HEK293 (cell line): Measurements from ENCODE around the gene USHBP1.

Source experiments
- CTCF ChIA-PET: fragments of 350-600 bp; formaldehyde crosslinking; extraction: SDS; loops from one replicate; lab custom pipeline; 2021; ENCODE audit warnings: antibody characterized with exemption; lab: Yijun Ruan, JAX
- POLR2A ChIA-PET: fragments of 300-600 bp; formaldehyde crosslinking; extraction: SDS; loops from one replicate; lab custom pipeline; 2020; ENCODE audit warnings: antibody characterized with exemption, inconsistent platforms; lab: Yijun Ruan, JAX
- H3K27ac ChIP-seq: fragments of 200-500 bp; sonication (Bioruptor generic); 2 replicates; pipeline ENCODE4 v1.5.1; 2014; ENCODE audit warnings: low read depth, low read length, control low read depth, inconsistent platforms; ENCODE audit errors: extremely low read depth
- H3K36me3 ChIP-seq, 2 experiments: fragments of 200-500 bp in 1 of 2; sonication (Bioruptor generic) in 1 of 2; 1 replicate in 1 of 2; 2 replicates in 1 of 2; pipeline ENCODE4 v1.5.1; 2014 to 2017; ENCODE audit warnings: inconsistent platforms in 2 of 2, low read length in 2 of 2; ENCODE audit not compliant: control insufficient read depth in 2 of 2, insufficient read depth in 1 of 2
- H3K4me1 ChIP-seq: fragments of 200-500 bp; sonication (Bioruptor generic); 2 replicates; pipeline ENCODE4 v1.5.1; 2014; ENCODE audit warnings: mild to moderate bottlenecking, low read length, inconsistent platforms; ENCODE audit not compliant: control insufficient read depth, insufficient read depth
- H3K4me3 ChIP-seq: 2 replicates; pipeline ENCODE4 v1.5.1; 2011; ENCODE audit warnings: low read depth, mild to moderate bottlenecking, control low read depth, low read length, moderate library complexity
- H3K9me3 ChIP-seq: fragments of 200-500 bp; sonication (Bioruptor generic); 2 replicates; pipeline ENCODE4 v1.5.1; 2014; ENCODE audit warnings: low read depth, low read length, inconsistent platforms; ENCODE audit not compliant: control insufficient read depth, insufficient read depth
- EGR2 ChIP-seq: fragments of 450-650 bp; formaldehyde crosslinking; IDR thresholded peaks from 2 replicates; pipeline ENCODE4 v1.5.1; 2016; ENCODE audit warnings: low read depth, missing biosample characterization, missing genetic modification characterization
- KLF7 ChIP-seq: fragments of 450-650 bp; formaldehyde crosslinking; IDR thresholded peaks from 2 replicates; pipeline ENCODE4 v1.5.1; 2016; ENCODE audit warnings: missing biosample characterization, missing genetic modification characterization, borderline replicate concordance
- PRDM6 ChIP-seq: fragments of 450-650 bp; formaldehyde crosslinking; IDR thresholded peaks from 2 replicates; pipeline ENCODE4 v1.5.1; 2017; ENCODE audit warnings: missing biosample characterization, missing genetic modification characterization
- REST ChIP-seq: fragments of 450-650 bp; formaldehyde crosslinking; IDR thresholded peaks from 2 replicates; pipeline ENCODE4 v1.5.1; 2016; ENCODE audit warnings: missing biosample characterization, missing genetic modification characterization
- ZNF10 ChIP-seq: fragments of 450-650 bp; formaldehyde crosslinking; IDR thresholded peaks from 2 replicates; pipeline ENCODE4 v1.5.1; 2017; ENCODE audit warnings: missing biosample characterization, missing genetic modification characterization
- ZNF140 ChIP-seq: fragments of 450-650 bp; formaldehyde crosslinking; IDR thresholded peaks from 2 replicates; pipeline ENCODE4 v1.5.1; 2016; ENCODE audit warnings: missing biosample characterization, missing genetic modification characterization
- ZNF501 ChIP-seq: fragments of 450-650 bp; formaldehyde crosslinking; IDR thresholded peaks from 2 replicates; pipeline ENCODE4 v1.5.1; 2016; ENCODE audit warnings: missing biosample characterization, missing genetic modification characterization
- ZNF544 ChIP-seq: fragments of 450-650 bp; formaldehyde crosslinking; IDR thresholded peaks from 2 replicates; pipeline ENCODE4 v1.5.0; 2017; ENCODE audit warnings: missing biosample characterization, missing genetic modification characterization
- ZNF600 ChIP-seq: fragments of 450-650 bp; formaldehyde crosslinking; IDR thresholded peaks from 2 replicates; pipeline ENCODE4 v1.5.1; 2016; ENCODE audit warnings: missing biosample characterization, missing genetic modification characterization
- ZNF645 ChIP-seq: fragments of 450-650 bp; formaldehyde crosslinking; IDR thresholded peaks from 2 replicates; pipeline ENCODE4; 2016; ENCODE audit warnings: missing biosample characterization, missing genetic modification characterization
- ZNF654 ChIP-seq: fragments of 450-650 bp; formaldehyde crosslinking; IDR thresholded peaks from 2 replicates; pipeline ENCODE4 v1.5.1; 2016; ENCODE audit warnings: low read depth, missing biosample characterization, missing genetic modification characterization
- ZNF837 ChIP-seq: fragments of 450-650 bp; formaldehyde crosslinking; IDR thresholded peaks from 2 replicates; pipeline ENCODE4 v1.5.1; 2016; ENCODE audit warnings: missing biosample characterization, missing genetic modification characterization
- TF ChIP-seq, protein P1 (sequence below): fragments of 450-650 bp; formaldehyde crosslinking; IDR thresholded peaks from 2 replicates; pipeline ENCODE4 v1.5.1; 2016; ENCODE audit warnings: missing biosample characterization, missing genetic modification characterization
- TF ChIP-seq, protein P2 (sequence below): fragments of 450-650 bp; formaldehyde crosslinking; IDR thresholded peaks from 2 replicates; pipeline ENCODE4 v1.5.1; 2017; ENCODE audit warnings: missing biosample characterization, missing genetic modification characterization
- TF ChIP-seq, protein P3 (sequence below): fragments of 450-650 bp; formaldehyde crosslinking; IDR thresholded peaks from 2 replicates; pipeline ENCODE4 v1.5.1; 2016; ENCODE audit warnings: missing biosample characterization, missing genetic modification characterization

The USHBP1 gene

GRCh38 chr19:17300992-17301619 lies 36.6 kb upstream of the USHBP1 start:
- ChIA-PET CTCF (interaction anchor here (0.6 kb wide), 1 partner anchor 348 kb away, joined by 7 read pairs; no protein-coding TSS in a partner anchor), POLR2A (no interaction called here)
- no peaks in the 10 kb centered on the region for H3K9me3 ChIP-seq
- TF ChIP-seq KLF7 (no peak), ZNF544 (tag by site-specific recombination) (no peak)
- TF ChIP-seq, protein P1, sequence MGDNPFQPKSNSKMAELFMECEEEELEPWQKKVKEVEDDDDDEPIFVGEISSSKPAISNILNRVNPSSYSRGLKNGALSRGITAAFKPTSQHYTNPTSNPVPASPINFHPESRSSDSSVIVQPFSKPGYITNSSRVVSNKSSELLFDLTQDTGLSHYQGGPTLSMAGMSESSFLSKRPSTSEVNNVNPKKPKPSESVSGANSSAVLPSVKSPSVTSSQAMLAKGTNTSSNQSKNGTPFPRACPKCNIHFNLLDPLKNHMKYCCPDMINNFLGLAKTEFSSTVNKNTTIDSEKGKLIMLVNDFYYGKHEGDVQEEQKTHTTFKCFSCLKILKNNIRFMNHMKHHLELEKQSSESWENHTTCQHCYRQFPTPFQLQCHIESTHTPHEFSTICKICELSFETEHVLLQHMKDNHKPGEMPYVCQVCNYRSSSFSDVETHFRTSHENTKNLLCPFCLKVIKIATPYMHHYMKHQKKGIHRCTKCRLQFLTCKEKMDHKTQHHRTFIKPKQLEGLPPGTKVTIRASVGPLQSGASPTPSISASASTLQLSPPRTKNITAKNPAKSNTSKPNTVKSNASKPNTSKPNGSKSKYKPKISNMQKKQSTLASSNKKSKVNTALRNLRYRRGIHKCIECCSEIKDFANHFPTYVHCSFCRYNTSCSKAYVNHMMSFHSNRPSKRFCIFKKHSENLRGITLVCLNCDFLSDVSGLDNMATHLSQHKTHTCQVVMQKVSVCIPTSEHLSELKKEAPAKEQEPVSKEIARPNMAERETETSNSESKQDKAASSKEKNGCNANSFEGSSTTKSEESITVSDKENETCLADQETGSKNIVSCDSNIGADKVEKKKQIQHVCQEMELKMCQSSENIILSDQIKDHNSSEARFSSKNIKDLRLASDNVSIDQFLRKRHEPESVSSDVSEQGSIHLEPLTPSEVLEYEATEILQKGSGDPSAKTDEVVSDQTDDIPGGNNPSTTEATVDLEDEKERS, result no peak
- TF ChIP-seq, protein P2, sequence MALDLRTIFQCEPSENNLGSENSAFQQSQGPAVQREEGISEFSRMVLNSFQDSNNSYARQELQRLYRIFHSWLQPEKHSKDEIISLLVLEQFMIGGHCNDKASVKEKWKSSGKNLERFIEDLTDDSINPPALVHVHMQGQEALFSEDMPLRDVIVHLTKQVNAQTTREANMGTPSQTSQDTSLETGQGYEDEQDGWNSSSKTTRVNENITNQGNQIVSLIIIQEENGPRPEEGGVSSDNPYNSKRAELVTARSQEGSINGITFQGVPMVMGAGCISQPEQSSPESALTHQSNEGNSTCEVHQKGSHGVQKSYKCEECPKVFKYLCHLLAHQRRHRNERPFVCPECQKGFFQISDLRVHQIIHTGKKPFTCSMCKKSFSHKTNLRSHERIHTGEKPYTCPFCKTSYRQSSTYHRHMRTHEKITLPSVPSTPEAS (tag by site-specific recombination), result no peak
- no peak overlapping the region for H3K4me3 ChIP-seq
- no peak overlapping the region for H3K27ac ChIP-seq
- H3K36me3 ChIP-seq, result peaks cover 0 to 34% of the 10 kb centered on the region in 2 experiments; a peak in 2 of 3 replicates
- H3K4me1 ChIP-seq, result peaks cover 3% of the 10 kb centered on the region

DNA sequence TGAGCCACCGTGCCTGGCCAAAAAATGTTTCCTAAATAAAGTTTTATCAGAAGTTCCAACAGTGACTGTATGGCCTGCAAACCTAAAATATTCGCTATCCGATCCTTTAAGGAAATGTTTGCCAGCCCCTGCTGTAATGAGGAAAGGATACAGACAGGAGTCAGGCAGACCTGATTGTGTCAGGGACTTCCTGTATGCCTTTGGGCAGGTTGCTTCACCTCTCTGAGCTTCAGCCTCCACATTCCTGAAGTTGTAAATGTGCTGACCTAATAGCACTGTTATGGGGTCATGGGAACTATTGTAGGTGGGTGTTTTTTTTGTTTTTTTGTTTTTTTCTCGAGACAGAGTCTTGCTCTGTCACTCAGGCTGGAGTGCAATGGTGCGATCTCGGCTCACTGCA lies 32.4 kb upstream of the USHBP1 start:
- Histone ChIP-seq H3K27ac (no peak overlapping the region), H3K9me3 (no peaks in the 10 kb centered on the region), H3K36me3 (peaks cover 0 to 54% of the 10 kb centered on the region in 2 experiments; a peak in 2 of 3 replicates), H3K4me1 (no peaks in the 10 kb centered on the region), H3K4me3 (no peak overlapping the region)
- TF ChIP-seq ZNF654 (tag by site-specific recombination) (no peak), EGR2 (tag by site-specific recombination) (no peak), ZNF501 (tag by site-specific recombination) (no peak), ZNF837 (tag by site-specific recombination) (no peak), ZNF140 (tag by site-specific recombination) (no peak)
- TF ChIP-seq, protein P3, sequence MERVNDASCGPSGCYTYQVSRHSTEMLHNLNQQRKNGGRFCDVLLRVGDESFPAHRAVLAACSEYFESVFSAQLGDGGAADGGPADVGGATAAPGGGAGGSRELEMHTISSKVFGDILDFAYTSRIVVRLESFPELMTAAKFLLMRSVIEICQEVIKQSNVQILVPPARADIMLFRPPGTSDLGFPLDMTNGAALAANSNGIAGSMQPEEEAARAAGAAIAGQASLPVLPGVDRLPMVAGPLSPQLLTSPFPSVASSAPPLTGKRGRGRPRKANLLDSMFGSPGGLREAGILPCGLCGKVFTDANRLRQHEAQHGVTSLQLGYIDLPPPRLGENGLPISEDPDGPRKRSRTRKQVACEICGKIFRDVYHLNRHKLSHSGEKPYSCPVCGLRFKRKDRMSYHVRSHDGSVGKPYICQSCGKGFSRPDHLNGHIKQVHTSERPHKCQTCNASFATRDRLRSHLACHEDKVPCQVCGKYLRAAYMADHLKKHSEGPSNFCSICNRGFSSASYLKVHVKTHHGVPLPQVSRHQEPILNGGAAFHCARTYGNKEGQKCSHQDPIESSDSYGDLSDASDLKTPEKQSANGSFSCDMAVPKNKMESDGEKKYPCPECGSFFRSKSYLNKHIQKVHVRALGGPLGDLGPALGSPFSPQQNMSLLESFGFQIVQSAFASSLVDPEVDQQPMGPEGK, result no peak
- TF ChIP-seq, protein P2 (tag by site-specific recombination), result no peak
- ChIA-PET POLR2A (interaction anchor here (1.0 kb wide), 4 partner anchors 8 to 82 kb away, joined by 3 to 4 read pairs (median 3); partner anchors contain the start of genes ANO8, DDA1 and USE1), CTCF (interaction anchor here (0.7 to 2.1 kb wide), 3 partner anchors 37 to 233 kb away, joined by 3 to 10 read pairs (median 4); no protein-coding TSS in a partner anchor)

- peaks cover 0 to 53% of the 10 kb centered on the region in 2 experiments; a peak in 2 of 3 replicates for H3K36me3 ChIP-seq
- no peak for TF ChIP-seq PRDM6
- TF ChIP-seq ZNF600, result peak; percentile 70
- 0 out of 2 replicates have a peak, but pooled peaks have one; percentile 11 for TF ChIP-seq ZNF10
- TF ChIP-seq ZNF645 (tag by site-specific recombination), result no peak
- TF ChIP-seq REST (tag by site-specific recombination), result no peak
Measured at GRCh38 chr19:17296273-17296672, 31.7 kb upstream of the USHBP1 start.

More at GRCh38 chr19:17296273-17296672, 31.7 kb upstream of the USHBP1 start:
- Histone ChIP-seq H3K4me1 (no peaks in the 10 kb centered on the region), H3K27ac (no peak overlapping the region), H3K9me3 (no peaks in the 10 kb centered on the region), H3K4me3 (no peak overlapping the region)
- POLR2A ChIA-PET, result interaction anchor here (0.6 kb wide), 1 partner anchor 9 kb away, joined by 3 read pairs; no protein-coding TSS in a partner anchor
- CTCF ChIA-PET, result interaction anchor here (0.6 to 2.1 kb wide), 5 partner anchors 9 to 233 kb away, joined by 3 to 10 read pairs (median 4); partner anchors contain the start of gene MRPL34
